Neural cell (in vitro differentiated cells): ENCODE data around the gene BLCAP.

Experiments used
- CTCF ChIP-seq: fragments of 450-650 bp; IDR thresholded peaks from 2 replicates; pipeline ENCODE4 v1.5.1; 2014; ENCODE audit warnings: antibody characterized with exemption, mild to moderate bottlenecking, moderate library complexity; ENCODE audit not compliant: poor library complexity, severe bottlenecking
- EP300 ChIP-seq: fragments of 450-650 bp; conservative IDR thresholded peaks from 2 replicates; pipeline ENCODE4 v1.6.1; 2014; ENCODE audit warnings: antibody characterized with exemption, mild to moderate bottlenecking, moderate library complexity; ENCODE audit not compliant: poor library complexity, severe bottlenecking
- EZH2 ChIP-seq: fragments of 200-600, 300-800 bp; shearing (Covaris generic), sonication (generic); IDR thresholded peaks from 2 replicates; pipeline ENCODE4 v1.6.1; 2014; ENCODE audit warnings: antibody characterized with exemption, low read length, borderline replicate concordance, mild to moderate bottlenecking; ENCODE audit not compliant: insufficient read depth, poor library complexity, severe bottlenecking
- POLR2AphosphoS5 ChIP-seq: IDR thresholded peaks from 2 replicates; pipeline ENCODE4 v1.6.1; 2012
- REST ChIP-seq: IDR thresholded peaks from 2 replicates; pipeline ENCODE4 v1.6.1; 2012; ENCODE audit warnings: borderline replicate concordance
- SMC3 ChIP-seq: fragments of 450-650 bp; conservative IDR thresholded peaks from 2 replicates; pipeline ENCODE4 v1.6.1; 2014; ENCODE audit warnings: antibody characterized with exemption, mild to moderate bottlenecking, moderate library complexity; ENCODE audit not compliant: poor library complexity
- TAF1 ChIP-seq: IDR thresholded peaks from 2 replicates; pipeline ENCODE4 v1.6.1; 2012; ENCODE audit warnings: low read depth

- TF ChIP-seq POLR2AphosphoS5, result no peak
- no peak for TF ChIP-seq EZH2
- no peak for TF ChIP-seq REST
- no peak for TF ChIP-seq CTCF
- no peak for TF ChIP-seq SMC3
- no peak for TF ChIP-seq EP300
- TF ChIP-seq TAF1, result no peak
Observed at GRCh38 chr20:37481610-37482009, 46.1 kb downstream of the BLCAP start.
